ENCODE results near the gene SPECC1L.

SPECC1L gene

GRCh38 chr22:24408630-24409029, 138.0 kb downstream of the SPECC1L start:
- Histone ChIP-seq H3K4me3 (ENCODE audit: low read depth, low read length) (no peak overlapping the region), H3K36me3 (ENCODE audit: control insufficient read depth, insufficient read depth, low read length) (peaks cover 37% of the 10 kb centered on the region), H3K9ac (ENCODE audit: low read length) (no peak overlapping the region), H3K4me1 (ENCODE audit: control insufficient read depth, insufficient read depth, low read length) (peaks cover 10% of the 10 kb centered on the region; the same call in 1 of the 2 replicates), H3K9me3 (ENCODE audit: control insufficient read depth, insufficient read depth, low read depth, low read length) (peaks cover 3% of the 10 kb centered on the region; the same call in 1 of the 2 replicates), H3K27ac (ENCODE audit: low read depth, low read length) (no peak overlapping the region), H3K27me3 (ENCODE audit: control insufficient read depth, insufficient read depth, low read length) (no peaks in the 10 kb centered on the region)

DNA sequence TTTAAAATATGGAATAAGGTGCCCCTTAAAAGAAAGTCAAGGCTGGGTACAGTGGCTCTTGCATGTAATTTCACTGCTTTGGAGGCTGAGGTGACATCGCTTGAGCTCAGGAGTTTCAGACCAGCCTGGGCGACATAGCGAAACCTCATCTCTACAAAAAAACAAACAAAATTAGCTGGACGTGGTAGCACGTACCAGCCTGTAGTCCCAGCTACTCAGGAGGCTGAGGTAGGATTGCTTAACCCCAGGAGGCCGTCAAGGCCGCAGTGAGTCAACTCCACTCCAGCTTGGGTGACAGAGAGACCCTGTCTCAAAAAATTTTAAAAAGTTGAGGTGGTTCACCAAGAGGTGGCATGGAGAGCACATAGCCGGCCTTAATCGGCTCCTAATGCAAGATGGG, 139.1 kb downstream of the SPECC1L start:
- H3K36me3 ChIP-seq (ENCODE audit: control insufficient read depth, insufficient read depth, low read length), result peaks cover 34% of the 10 kb centered on the region
- no peaks in the 10 kb centered on the region for H3K27me3 ChIP-seq (ENCODE audit: control insufficient read depth, insufficient read depth, low read length)
- H3K27ac ChIP-seq (ENCODE audit: low read depth, low read length), result no peak overlapping the region
- H3K9me3 ChIP-seq (ENCODE audit: control insufficient read depth, insufficient read depth, low read depth, low read length), result peaks cover 3% of the 10 kb centered on the region; the same call in 1 of the 2 replicates
- H3K9ac ChIP-seq (ENCODE audit: low read length), result no peak overlapping the region
- peaks cover 10% of the 10 kb centered on the region; the same call in 1 of the 2 replicates for H3K4me1 ChIP-seq (ENCODE audit: control insufficient read depth, insufficient read depth, low read length)
- H3K4me3 ChIP-seq (ENCODE audit: low read depth, low read length), result no peak overlapping the region

- Histone ChIP-seq H3K27ac (ENCODE audit: low read depth, low read length) (no peak overlapping the region), H3K9ac (ENCODE audit: low read length) (no peak overlapping the region), H3K4me1 (ENCODE audit: control insufficient read depth, insufficient read depth, low read length) (peaks cover 10% of the 10 kb centered on the region; the same call in 1 of the 2 replicates), H3K9me3 (ENCODE audit: control insufficient read depth, insufficient read depth, low read depth, low read length) (no peaks in the 10 kb centered on the region), H3K27me3 (ENCODE audit: control insufficient read depth, insufficient read depth, low read length) (no peaks in the 10 kb centered on the region), H3K4me3 (ENCODE audit: low read depth, low read length) (no peak overlapping the region), H3K36me3 (ENCODE audit: control insufficient read depth, insufficient read depth, low read length) (peaks cover 34% of the 10 kb centered on the region)
Measured at GRCh38 chr22:24410110-24410856, 139.7 kb downstream of the SPECC1L start.

DNA sequence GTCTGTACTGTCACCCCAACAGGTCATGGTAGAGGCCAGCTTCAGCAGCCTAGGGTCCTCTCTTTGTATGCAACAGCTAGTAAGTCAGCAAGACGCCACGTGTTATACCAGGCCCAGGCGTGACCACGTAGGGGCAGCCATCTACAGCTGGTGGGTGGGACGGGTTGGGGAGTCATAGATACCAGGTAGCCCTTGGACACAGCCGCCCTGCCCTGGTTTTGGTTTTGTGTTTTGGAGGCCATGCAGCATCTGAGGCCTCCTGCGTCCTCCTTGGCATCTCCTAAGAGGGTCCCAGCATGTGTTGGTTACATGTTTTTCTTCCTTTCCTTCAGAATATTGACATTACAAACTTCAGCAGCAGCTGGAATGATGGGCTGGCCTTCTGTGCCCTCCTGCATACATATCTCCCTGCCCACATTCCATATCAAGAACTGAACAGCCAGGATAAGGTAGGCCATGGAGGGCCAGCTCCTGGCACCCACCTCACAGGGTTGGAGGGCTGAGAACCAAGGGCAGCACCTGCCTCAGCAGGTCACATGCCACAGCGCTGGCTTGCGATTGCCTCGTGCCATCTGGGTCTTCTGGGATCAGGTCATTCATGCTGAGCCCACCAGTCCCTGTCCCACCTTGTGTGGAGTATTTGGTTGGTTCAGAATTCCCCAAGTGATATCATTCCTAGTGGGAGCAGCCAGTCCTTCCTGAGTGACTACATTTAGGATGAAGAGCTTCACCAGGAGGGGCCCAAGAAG, 140.8 kb downstream of the SPECC1L start:
- Histone ChIP-seq H3K27ac (ENCODE audit: low read depth, low read length) (no peak overlapping the region), H3K4me1 (ENCODE audit: control insufficient read depth, insufficient read depth, low read length) (peaks cover 6% of the 10 kb centered on the region; the same call in 1 of the 2 replicates), H3K27me3 (ENCODE audit: control insufficient read depth, insufficient read depth, low read length) (no peaks in the 10 kb centered on the region), H3K9ac (ENCODE audit: low read length) (no peak overlapping the region), H3K9me3 (ENCODE audit: control insufficient read depth, insufficient read depth, low read depth, low read length) (no peaks in the 10 kb centered on the region), H3K36me3 (ENCODE audit: control insufficient read depth, insufficient read depth, low read length) (peaks cover 44% of the 10 kb centered on the region), H3K4me3 (ENCODE audit: low read depth, low read length) (no peak overlapping the region)

GRCh38 chr22:24412274-24412673, 141.6 kb downstream of the SPECC1L start:
- H3K27ac ChIP-seq (ENCODE audit: low read depth, low read length), result no peak overlapping the region
- no peak overlapping the region for H3K9ac ChIP-seq (ENCODE audit: low read length)
- H3K36me3 ChIP-seq (ENCODE audit: control insufficient read depth, insufficient read depth, low read length), result peaks cover 44% of the 10 kb centered on the region

DNA sequence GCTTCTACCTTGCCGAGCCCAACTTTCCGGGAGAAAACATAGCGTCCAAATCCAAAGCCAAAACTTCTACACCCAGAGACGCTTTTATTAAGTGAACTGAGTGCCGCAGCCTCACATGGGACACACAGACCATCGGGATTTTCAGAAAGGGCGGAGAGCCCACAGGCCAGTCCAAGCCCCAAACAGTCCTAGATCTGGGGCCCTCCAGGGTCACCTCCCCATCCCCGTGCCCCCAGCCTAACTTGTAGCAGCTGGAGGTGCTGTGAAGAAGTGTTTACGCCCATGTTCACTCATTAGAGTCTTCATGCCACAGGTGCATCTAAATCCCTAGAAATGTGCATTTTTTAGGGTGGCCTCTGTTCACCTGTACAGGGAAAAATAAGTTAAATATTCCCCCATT, 142.6 kb downstream of the SPECC1L start:
- peaks cover 47% of the 10 kb centered on the region for H3K36me3 ChIP-seq (ENCODE audit: control insufficient read depth, insufficient read depth, low read length)
- no peak overlapping the region for H3K9ac ChIP-seq (ENCODE audit: low read length)
- peaks cover 4% of the 10 kb centered on the region; the same call in 1 of the 2 replicates for H3K4me1 ChIP-seq (ENCODE audit: control insufficient read depth, insufficient read depth, low read length)
- no peaks in the 10 kb centered on the region for H3K27me3 ChIP-seq (ENCODE audit: control insufficient read depth, insufficient read depth, low read length)
- no peak overlapping the region for H3K4me3 ChIP-seq (ENCODE audit: low read depth, low read length)
- H3K9me3 ChIP-seq (ENCODE audit: control insufficient read depth, insufficient read depth, low read depth, low read length), result no peaks in the 10 kb centered on the region
- H3K27ac ChIP-seq (ENCODE audit: low read depth, low read length), result no peak overlapping the region

More at GRCh38 chr22:24412274-24412673, 141.6 kb downstream of the SPECC1L start:
- Histone ChIP-seq H3K9me3 (ENCODE audit: control insufficient read depth, insufficient read depth, low read depth, low read length) (no peaks in the 10 kb centered on the region), H3K4me3 (ENCODE audit: low read depth, low read length) (no peak overlapping the region), H3K27me3 (ENCODE audit: control insufficient read depth, insufficient read depth, low read length) (no peaks in the 10 kb centered on the region), H3K4me1 (ENCODE audit: control insufficient read depth, insufficient read depth, low read length) (no peaks in the 10 kb centered on the region)

DNA sequence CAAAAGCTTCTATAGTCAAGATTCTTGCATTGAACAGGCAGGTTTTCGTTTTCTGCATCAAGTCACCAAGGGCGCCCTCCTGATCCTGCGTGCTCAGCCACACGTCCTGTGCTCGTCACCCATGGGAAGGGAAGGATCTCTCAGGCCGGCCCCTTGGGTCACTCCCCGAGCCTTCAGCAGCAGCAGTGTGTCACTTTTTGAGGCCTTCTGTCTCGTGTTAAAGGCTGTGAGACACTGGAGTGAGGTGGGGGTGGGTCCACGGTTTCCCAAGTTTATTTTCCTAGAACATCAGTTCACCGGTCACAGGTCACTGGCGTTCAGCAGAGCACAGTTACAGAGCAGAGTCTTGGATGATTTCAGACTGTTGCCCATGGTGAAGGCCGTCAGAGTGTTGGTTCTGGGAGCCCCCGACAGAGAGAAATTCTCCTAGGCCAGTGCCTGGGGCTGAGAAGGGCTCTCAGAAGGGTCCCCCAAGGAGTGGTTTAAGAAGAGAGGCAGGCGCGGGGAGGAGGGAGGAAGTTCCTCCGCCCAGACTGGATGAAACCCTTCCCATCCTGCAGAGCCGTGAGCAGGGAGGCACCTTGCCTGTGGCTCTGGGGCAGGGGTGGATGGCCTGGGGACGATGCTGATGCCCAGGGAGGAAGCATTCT, 143.2 kb downstream of the SPECC1L start:
- H3K27ac ChIP-seq (ENCODE audit: low read depth, low read length), result no peak overlapping the region
- peaks cover 44% of the 10 kb centered on the region for H3K36me3 ChIP-seq (ENCODE audit: control insufficient read depth, insufficient read depth, low read length)
- peaks cover 10% of the 10 kb centered on the region for H3K4me1 ChIP-seq (ENCODE audit: control insufficient read depth, insufficient read depth, low read length)
- H3K27me3 ChIP-seq (ENCODE audit: control insufficient read depth, insufficient read depth, low read length), result no peaks in the 10 kb centered on the region
- no peak overlapping the region for H3K4me3 ChIP-seq (ENCODE audit: low read depth, low read length)
- no peaks in the 10 kb centered on the region for H3K9me3 ChIP-seq (ENCODE audit: control insufficient read depth, insufficient read depth, low read depth, low read length)
- H3K9ac ChIP-seq (ENCODE audit: low read length), result no peak overlapping the region

DNA sequence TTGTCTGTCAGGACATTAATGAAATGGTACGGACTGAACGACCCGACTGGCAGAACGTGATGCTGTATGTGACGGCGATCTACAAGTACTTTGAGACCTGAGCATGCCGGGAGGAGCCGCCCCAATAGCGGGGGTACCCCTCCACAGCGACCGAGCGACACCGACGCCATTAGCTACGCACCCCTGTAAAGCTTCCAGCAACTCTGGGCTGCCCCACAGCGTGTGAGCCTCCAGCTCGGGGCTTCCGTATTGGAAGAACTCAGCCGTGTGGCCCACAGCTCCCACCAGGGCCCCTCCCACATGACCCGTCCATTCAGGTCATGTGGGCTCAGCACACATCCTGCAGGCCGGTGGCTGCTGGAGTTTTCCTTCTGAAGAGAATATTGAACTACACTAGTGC, 143.9 kb downstream of the SPECC1L start:
- H3K9ac ChIP-seq (ENCODE audit: low read length), result no peak overlapping the region
- no peaks in the 10 kb centered on the region for H3K9me3 ChIP-seq (ENCODE audit: control insufficient read depth, insufficient read depth, low read depth, low read length)
- H3K27ac ChIP-seq (ENCODE audit: low read depth, low read length), result no peak overlapping the region
- H3K36me3 ChIP-seq (ENCODE audit: control insufficient read depth, insufficient read depth, low read length), result peaks cover 43% of the 10 kb centered on the region
- H3K27me3 ChIP-seq (ENCODE audit: control insufficient read depth, insufficient read depth, low read length), result no peaks in the 10 kb centered on the region
- H3K4me3 ChIP-seq (ENCODE audit: low read depth, low read length), result no peak overlapping the region
- peaks cover 17% of the 10 kb centered on the region for H3K4me1 ChIP-seq (ENCODE audit: control insufficient read depth, insufficient read depth, low read length)

DNA sequence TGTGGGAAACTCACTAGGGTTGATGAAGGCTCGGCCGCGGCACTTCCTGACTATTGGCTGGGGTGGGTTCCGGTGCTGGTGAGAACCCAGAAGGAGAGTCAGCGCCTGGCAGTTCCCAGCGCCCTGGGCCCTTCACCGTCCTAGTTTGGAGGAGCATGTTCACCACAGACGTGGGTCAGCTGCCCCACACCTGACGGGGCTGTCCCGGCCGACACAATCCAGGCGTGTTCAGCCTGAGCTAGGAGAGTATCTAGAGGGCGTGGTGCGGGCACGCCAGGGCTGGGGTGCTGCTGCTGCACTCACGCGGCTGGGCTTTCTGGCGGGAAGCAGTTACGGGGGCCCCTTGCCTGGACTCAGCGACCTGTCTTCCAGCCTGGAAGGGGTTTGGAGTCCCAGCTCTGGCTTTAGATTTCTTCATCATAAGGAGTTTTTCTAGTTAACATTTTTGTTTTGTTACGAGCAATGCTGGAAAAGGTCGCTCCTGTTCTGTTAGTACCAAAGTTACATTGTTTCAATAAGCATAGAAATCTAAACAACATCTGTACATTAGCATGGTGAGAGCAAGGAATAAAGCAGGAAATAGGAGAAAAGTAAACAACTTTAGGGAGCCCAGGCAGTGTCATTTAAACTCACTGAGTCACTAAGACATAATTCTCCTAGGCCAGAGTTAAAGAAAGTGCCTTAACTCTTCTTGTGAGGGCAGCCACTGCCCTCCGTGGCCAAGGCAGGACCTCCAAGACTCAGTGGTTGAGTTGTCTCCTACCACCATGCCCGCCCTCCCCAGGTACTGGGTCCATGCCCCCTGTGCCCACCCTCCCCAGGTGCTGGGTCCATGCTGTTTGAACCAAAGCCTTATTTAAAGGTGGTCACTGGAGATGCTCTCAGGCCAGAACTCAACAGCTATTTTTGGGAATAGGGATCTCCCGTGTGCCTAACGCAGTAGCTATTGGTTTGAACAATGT, 144.6 kb downstream of the SPECC1L start:
- Histone ChIP-seq H3K36me3 (ENCODE audit: control insufficient read depth, insufficient read depth, low read length) (peaks cover 43% of the 10 kb centered on the region), H3K27ac (ENCODE audit: low read depth, low read length) (no peak overlapping the region), H3K9ac (ENCODE audit: low read length) (no peak overlapping the region), H3K27me3 (ENCODE audit: control insufficient read depth, insufficient read depth, low read length) (no peaks in the 10 kb centered on the region), H3K9me3 (ENCODE audit: control insufficient read depth, insufficient read depth, low read depth, low read length) (no peaks in the 10 kb centered on the region), H3K4me1 (ENCODE audit: control insufficient read depth, insufficient read depth, low read length) (peaks cover 22% of the 10 kb centered on the region), H3K4me3 (ENCODE audit: low read depth, low read length) (no peak overlapping the region)

DNA sequence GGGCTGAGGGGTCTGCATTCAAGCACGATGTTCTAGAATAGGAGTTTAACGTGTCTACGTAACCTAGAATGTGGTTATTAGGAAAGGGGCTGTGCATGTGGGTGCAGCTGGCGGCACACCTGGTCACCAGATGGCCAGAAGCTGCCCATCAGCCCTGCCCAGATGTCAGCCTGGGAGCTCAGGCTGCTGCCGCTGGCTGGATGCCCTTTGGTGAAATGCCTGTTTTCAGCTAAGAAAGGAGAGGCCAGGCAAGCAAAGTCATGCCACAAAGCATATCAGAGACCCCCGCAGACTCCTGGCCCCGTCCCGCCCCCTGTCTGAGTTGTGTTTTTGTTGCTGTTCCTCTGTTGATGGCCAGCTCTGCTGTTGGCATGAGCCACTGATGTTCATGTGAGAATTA, 145.5 kb downstream of the SPECC1L start:
- H3K9ac ChIP-seq (ENCODE audit: low read length), result no peak overlapping the region
- no peaks in the 10 kb centered on the region for H3K27me3 ChIP-seq (ENCODE audit: control insufficient read depth, insufficient read depth, low read length)
- peaks cover 43% of the 10 kb centered on the region for H3K36me3 ChIP-seq (ENCODE audit: control insufficient read depth, insufficient read depth, low read length)
- H3K27ac ChIP-seq (ENCODE audit: low read depth, low read length), result no peak overlapping the region
- no peaks in the 10 kb centered on the region for H3K9me3 ChIP-seq (ENCODE audit: control insufficient read depth, insufficient read depth, low read depth, low read length)
- peaks cover 22% of the 10 kb centered on the region for H3K4me1 ChIP-seq (ENCODE audit: control insufficient read depth, insufficient read depth, low read length)
- no peak overlapping the region for H3K4me3 ChIP-seq (ENCODE audit: low read depth, low read length)

Data from HUES6 (cell line).